ENCODE results near the gene RETREG2. TPM values are rescaled to one million over a fixed set of nuclear protein-coding genes. Genes with fewer than 3 reads are reported as not detected.

The RETREG2 gene
- total and polyA plus RNA-seq, 2 of the 8 experiments (the other 6 are each of a cell fraction or from before 2014, with no cell fraction given): 51.3 to 67.4 TPM

DNA sequence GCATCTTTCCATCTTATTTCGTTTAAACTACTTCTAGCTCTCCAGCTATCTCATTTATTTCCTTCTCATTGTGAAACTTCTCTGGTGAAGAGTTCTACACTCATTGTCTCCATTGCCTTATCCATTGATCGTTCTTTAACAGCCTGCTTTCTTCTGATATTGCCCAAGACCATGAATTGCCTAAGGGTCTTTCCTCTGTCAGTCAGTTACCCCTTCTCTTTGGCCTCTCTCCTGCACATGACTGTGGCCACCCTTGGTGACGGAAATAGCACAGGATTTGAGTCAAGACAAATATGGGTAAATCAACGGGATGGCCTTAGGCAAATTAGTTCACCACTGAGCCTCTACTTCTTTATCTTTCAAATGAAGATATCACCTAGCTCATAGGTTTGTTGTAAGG, 44.1 kb upstream of the RETREG2 start (continued):
- TF ChIP-seq, protein P1, sequence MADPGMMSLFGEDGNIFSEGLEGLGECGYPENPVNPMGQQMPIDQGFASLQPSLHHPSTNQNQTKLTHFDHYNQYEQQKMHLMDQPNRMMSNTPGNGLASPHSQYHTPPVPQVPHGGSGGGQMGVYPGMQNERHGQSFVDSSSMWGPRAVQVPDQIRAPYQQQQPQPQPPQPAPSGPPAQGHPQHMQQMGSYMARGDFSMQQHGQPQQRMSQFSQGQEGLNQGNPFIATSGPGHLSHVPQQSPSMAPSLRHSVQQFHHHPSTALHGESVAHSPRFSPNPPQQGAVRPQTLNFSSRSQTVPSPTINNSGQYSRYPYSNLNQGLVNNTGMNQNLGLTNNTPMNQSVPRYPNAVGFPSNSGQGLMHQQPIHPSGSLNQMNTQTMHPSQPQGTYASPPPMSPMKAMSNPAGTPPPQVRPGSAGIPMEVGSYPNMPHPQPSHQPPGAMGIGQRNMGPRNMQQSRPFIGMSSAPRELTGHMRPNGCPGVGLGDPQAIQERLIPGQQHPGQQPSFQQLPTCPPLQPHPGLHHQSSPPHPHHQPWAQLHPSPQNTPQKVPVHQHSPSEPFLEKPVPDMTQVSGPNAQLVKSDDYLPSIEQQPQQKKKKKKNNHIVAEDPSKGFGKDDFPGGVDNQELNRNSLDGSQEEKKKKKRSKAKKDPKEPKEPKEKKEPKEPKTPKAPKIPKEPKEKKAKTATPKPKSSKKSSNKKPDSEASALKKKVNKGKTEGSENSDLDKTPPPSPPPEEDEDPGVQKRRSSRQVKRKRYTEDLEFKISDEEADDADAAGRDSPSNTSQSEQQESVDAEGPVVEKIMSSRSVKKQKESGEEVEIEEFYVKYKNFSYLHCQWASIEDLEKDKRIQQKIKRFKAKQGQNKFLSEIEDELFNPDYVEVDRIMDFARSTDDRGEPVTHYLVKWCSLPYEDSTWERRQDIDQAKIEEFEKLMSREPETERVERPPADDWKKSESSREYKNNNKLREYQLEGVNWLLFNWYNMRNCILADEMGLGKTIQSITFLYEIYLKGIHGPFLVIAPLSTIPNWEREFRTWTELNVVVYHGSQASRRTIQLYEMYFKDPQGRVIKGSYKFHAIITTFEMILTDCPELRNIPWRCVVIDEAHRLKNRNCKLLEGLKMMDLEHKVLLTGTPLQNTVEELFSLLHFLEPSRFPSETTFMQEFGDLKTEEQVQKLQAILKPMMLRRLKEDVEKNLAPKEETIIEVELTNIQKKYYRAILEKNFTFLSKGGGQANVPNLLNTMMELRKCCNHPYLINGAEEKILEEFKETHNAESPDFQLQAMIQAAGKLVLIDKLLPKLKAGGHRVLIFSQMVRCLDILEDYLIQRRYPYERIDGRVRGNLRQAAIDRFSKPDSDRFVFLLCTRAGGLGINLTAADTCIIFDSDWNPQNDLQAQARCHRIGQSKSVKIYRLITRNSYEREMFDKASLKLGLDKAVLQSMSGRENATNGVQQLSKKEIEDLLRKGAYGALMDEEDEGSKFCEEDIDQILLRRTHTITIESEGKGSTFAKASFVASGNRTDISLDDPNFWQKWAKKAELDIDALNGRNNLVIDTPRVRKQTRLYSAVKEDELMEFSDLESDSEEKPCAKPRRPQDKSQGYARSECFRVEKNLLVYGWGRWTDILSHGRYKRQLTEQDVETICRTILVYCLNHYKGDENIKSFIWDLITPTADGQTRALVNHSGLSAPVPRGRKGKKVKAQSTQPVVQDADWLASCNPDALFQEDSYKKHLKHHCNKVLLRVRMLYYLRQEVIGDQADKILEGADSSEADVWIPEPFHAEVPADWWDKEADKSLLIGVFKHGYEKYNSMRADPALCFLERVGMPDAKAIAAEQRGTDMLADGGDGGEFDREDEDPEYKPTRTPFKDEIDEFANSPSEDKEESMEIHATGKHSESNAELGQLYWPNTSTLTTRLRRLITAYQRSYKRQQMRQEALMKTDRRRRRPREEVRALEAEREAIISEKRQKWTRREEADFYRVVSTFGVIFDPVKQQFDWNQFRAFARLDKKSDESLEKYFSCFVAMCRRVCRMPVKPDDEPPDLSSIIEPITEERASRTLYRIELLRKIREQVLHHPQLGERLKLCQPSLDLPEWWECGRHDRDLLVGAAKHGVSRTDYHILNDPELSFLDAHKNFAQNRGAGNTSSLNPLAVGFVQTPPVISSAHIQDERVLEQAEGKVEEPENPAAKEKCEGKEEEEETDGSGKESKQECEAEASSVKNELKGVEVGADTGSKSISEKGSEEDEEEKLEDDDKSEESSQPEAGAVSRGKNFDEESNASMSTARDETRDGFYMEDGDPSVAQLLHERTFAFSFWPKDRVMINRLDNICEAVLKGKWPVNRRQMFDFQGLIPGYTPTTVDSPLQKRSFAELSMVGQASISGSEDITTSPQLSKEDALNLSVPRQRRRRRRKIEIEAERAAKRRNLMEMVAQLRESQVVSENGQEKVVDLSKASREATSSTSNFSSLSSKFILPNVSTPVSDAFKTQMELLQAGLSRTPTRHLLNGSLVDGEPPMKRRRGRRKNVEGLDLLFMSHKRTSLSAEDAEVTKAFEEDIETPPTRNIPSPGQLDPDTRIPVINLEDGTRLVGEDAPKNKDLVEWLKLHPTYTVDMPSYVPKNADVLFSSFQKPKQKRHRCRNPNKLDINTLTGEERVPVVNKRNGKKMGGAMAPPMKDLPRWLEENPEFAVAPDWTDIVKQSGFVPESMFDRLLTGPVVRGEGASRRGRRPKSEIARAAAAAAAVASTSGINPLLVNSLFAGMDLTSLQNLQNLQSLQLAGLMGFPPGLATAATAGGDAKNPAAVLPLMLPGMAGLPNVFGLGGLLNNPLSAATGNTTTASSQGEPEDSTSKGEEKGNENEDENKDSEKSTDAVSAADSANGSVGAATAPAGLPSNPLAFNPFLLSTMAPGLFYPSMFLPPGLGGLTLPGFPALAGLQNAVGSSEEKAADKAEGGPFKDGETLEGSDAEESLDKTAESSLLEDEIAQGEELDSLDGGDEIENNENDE (IDR thresholded peaks at IDR 0.05; ENCODE audit: insufficient replicate concordance, low read length): no peak
- TF ChIP-seq, protein P2, sequence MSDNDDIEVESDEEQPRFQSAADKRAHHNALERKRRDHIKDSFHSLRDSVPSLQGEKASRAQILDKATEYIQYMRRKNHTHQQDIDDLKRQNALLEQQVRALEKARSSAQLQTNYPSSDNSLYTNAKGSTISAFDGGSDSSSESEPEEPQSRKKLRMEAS (IDR thresholded peaks at IDR 0.05): no peak
- TF ChIP-seq CBX8 (IDR thresholded peaks at IDR 0.05; ENCODE audit: borderline replicate concordance, low read depth, low read length) (no peak), BACH1 (IDR thresholded peaks at IDR 0.05; ENCODE audit: low read length) (no peak), ASH2L (IDR thresholded peaks at IDR 0.05; ENCODE audit: low read length) (no peak), RXRA (IDR thresholded peaks at IDR 0.05; ENCODE audit: insufficient read depth, low read depth, low read length) (no peak), RBBP5 (IDR thresholded peaks at IDR 0.05; ENCODE audit: borderline replicate concordance, low read depth, low read length) (no peak)
- TF ChIP-seq, protein P3, sequence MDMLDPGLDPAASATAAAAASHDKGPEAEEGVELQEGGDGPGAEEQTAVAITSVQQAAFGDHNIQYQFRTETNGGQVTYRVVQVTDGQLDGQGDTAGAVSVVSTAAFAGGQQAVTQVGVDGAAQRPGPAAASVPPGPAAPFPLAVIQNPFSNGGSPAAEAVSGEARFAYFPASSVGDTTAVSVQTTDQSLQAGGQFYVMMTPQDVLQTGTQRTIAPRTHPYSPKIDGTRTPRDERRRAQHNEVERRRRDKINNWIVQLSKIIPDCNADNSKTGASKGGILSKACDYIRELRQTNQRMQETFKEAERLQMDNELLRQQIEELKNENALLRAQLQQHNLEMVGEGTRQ (IDR thresholded peaks at IDR 0.05; ENCODE audit: low read length): no peak
- TF ChIP-seq, protein P4, sequence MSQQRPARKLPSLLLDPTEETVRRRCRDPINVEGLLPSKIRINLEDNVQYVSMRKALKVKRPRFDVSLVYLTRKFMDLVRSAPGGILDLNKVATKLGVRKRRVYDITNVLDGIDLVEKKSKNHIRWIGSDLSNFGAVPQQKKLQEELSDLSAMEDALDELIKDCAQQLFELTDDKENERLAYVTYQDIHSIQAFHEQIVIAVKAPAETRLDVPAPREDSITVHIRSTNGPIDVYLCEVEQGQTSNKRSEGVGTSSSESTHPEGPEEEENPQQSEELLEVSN (IDR thresholded peaks at IDR 0.05): no peak

Measured in H1 (cell line).